HG02610 (cell line): ENCODE results near the gene CYP17A1.

ENCODE experiments used
- ATAC-seq: cut with Tn5 transposase; IDR thresholded peaks from one replicate; pipeline ENCODE4 v1.9.1; 2021; ENCODE audit warnings: mild to moderate bottlenecking, moderate library complexity; ENCODE audit not compliant: unreplicated experiment

The CYP17A1 gene

DNA sequence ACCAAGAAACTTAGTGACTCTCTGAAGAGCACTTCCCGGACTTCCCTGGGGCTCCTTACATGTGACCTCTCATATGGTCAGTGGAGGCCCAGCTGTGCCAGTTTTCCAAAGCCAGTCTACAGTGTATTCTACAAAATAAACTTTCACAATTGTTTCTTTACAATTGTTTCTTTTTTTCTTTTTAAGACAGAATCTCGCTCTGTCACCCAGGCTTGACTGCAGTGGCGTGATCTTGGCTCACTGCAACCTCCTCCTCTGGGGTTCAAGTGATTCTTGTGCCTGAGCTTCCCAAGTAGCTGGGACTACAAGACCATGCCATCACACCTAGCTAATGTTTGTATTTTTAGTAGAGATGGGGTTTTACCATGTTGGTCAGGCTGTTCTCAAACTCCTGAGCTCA is 25.9 kb downstream of the CYP17A1 start:
- no peak for ATAC-seq

DNA sequence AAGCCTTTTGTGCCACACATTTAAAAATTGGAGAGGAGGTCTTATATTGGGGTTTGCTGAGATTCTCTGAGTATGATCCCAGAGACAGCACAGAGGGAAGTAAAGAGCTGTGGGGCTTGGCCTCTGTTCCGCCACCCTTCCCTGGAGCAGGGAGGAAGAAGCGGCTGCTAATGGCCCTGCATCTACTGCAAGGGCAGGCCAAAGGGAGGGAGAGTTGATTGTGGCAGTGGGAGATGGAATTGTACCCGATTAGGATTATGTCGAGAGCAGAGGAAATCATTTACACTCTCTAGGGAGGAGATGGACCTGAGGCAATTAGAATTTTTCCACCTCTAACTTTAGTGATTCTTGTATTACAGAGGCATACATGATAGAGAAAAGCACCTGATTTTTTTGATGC is 28.8 kb downstream of the CYP17A1 start:
- no peak for ATAC-seq

DNA sequence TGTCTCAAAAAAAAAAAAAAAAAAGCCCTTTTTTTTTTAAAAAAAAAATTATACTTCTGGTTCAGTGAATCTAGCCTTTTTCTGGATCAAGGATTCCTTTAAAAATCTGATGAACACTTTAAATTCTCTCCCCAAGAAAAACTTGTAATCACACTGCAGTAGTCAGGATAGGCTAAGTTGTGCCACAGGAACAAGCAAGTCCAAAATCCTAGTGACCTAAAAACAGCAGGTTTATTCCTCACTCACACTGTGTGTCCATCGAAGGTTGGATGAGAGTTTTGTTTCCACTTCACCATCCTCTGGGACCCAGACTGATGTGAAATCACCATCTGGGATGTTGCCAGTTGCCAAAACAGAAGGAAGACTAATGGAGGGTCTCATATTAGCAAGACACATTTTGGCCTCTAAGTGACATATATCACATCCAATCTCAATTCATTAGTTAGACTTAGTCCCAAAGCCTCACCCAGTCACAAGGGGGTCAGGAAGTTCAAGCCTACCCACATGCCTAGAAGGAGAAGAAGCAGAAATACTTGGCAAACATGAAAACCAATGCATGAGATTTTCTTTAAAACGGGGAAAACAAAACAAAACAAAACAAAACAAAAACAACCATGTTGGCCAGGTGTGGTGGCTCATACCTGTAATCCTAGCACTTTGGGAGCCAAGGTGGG is 32.7 kb downstream of the CYP17A1 start:
- no peak for ATAC-seq

DNA sequence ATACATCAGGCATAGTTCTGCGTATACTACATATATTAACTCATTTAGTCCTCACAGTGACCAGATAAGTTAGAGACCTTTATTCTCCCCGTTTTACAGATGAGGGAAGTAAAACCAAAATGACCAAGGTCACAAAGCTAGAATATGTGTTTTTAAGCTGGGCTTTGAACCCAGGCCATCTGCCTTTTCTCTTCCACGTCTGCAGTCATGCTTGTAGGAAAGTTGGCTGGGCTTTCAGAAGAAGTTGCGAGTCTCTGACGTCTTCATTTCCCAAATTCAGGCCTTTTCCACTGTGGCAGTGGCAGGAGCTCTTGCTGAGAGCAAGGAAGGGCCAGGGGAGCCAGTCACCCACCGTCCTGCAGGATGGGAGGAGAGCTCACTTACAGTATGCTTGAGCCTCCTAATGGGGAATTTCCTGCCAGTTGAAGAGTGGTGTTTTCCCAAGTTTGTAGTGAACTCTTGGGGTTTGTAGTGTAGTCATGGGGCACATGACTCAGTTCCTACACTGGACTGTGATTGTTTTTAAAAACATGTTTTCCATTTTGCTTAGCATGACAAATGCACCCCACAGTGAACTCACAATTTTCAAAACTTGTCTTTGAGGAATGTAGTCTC is 34.2 kb downstream of the CYP17A1 start:
- peak; percentile 71 for ATAC-seq

DNA sequence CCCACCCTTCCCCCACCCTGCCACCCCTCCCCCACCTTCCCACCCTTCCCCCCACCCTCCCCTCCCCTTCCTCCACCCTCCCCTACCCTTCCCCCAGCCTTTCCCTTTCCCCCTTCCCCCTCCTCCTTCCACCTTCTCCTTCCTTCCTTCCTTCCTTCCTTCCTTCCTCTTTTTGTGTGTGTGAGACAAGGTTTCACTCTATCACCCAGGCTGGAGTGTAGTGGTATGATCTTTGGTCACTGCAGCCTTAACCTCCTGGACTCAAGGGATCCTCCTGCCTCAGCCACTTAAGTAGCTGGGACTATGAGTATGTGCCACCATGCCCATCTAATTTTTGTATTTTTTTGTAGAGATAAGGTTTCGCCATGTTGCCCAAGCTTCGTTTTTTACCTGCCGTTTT is 35.2 kb downstream of the CYP17A1 start:
- no peak for ATAC-seq

DNA sequence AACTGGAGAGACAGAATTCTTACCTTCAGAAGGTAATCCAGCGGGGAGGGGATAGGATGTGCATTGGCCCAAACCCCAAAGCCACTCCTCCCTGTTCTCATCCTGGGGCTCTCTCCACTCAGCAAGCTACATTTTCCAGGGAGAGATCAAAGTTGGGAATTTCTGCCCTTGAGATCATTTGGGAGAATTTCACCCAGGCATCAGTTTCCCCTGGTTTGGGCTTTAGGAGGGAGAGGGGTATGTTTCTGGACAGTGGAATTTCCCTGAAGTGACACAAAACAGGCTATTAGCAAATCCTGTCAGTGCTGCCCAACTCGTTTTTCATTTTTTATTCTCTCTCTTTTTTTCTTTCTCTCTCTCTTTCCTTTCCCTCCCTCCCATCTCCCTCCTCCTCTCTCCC is 35.7 kb downstream of the CYP17A1 start:
- no peak for ATAC-seq

DNA sequence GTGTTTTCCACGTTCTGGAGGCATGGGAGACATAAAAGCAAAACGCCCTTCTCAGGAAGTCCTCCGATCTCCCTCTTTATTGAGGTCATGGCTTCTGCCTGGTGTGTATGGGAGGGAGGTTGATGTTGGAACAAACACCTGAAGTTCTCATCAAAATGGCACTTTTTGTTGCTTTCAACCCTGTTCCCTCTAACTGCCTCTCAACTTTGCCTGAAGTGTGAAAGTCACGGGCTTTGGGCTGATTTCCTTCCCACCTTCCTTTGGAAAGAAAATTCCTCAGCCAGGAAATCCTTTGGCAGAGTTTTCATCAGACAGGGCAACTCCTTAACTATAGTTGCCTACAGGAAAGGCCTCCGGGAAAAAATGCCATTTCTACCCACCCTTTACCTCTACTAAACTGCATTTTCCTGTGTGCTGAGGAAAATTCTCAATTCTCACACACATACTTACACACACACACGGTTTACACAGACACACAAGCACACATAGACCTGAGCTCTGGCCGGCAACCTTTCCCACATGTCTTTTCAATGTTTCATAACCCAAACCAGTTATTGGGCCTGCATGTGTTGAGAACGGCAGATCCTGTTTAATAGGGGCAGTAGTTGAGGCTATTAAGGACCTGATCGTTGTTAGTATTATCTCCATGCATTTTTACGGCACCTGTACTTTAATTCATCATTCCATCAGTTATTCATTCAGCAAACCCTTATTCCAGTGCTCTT is 36.4 kb downstream of the CYP17A1 start:
- no peak for ATAC-seq

DNA sequence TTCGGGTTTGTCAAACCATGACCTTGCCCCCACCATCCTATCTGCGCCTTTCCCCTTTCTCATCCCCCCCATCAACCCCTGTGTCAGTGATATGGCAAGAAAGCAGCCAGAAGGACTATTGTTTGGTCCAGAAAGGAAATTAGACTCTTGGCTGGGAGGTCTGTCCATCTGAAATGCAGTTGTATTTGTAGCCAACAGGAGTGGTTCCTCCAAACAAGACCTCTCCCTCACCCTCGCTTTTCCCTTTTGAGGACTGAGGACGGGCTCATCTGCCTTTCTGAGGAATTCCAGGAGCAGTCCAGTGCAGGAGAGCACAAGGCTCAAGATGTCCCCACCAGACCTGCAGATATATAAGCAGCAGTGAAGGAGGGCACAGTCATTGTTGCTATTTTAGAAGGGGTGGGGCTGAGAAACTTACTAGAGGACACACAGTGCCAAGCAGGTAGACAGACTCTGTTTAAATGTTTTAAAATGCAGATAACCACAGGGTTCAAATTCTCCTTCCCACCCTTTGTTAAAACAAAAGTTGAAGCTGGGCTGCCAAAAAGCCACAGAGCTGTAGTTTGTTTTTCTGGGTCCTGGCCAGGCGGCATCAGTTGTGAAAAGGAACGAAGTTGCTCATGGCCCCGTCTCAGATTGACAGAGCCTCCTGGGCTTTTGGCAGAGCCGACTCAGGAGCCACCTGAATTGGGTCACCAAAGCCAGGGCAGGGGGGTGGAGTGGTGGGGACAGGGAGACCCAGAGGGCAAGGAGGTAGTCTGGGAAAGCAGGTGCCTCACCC is 37.3 kb downstream of the CYP17A1 start:
- ATAC-seq = no peak

DNA sequence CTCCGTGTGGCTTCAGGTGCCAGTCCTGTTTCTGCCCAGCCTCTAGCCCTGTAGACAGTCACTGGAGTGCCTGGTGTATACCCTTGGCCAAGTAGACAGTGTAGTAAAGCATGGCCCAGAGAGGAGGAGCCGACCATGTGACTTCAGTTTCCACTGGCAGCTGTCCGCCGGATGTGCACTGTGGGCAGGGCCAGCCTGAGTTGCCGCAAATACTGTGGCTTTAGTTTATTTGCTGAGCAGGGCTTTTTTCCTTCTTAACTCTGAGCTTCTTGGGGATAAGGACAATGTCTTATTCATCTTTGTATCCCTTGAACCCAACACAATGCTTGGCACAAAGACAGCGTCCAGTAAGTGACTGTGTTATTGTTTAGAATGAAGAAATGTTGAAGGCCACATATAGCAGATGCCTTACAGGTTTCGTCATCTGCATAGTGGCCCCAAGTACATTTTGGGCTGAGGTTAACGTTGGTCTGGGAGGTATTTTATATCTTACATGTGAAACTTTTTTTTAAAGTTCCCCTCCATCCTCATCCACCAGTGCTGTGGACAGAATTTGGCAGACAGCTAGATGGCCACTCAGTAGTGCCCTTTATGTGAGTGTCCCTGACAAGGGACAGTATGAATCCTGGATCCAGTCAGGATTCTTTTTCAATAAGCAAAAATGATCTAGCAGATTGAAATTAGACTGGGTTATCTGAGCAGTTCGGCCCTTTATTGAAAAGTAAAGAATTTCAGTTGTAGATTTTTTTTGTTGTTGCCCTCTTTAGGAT is 40.6 kb downstream of the CYP17A1 start:
- peak; percentile 95 for ATAC-seq

DNA sequence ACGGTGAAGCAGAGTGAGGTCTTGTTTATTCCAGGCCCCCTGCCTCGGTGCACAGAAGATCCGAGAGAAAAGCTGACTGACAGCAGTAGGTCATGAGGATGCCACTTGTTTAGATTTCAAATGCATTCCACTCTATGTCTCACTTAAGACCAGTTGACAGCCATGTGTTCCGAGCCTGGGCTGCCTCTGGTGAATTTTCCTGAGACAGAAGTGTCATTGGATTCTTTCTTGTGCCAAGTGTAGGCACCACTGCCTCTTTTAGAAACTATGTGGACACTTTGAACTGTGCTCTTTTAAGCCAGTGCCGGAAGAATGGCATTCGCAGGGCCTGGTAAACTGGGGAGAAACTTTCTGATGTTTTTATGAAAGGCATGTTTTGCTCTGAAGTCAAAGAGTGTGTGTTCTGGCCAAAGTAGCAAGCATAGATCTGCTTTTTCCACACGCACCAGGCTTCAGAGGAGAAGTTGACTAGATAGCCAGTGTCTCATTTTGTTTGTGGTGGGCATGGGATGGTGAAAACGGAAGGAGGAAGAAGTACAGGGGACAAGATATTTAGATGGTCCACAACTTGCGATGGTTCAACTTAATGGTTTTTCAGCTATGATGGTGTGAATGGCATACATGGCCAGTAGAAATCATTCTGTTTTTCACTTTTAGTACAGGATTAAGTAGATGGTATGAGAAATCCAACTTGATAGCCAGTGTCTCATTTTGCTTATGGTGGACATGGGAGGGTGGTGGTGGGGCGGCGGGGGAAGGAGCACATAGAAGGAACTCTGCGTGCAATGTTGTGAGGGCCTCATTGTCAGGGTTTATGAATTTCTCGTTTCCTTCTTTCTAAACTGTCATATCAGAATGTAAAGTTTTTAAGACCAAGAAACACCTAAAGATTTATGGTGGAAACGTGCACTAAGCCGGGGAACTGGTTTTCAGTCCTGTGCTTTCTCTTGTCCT is 41.5 kb downstream of the CYP17A1 start:
- ATAC-seq = peak; percentile 27

DNA sequence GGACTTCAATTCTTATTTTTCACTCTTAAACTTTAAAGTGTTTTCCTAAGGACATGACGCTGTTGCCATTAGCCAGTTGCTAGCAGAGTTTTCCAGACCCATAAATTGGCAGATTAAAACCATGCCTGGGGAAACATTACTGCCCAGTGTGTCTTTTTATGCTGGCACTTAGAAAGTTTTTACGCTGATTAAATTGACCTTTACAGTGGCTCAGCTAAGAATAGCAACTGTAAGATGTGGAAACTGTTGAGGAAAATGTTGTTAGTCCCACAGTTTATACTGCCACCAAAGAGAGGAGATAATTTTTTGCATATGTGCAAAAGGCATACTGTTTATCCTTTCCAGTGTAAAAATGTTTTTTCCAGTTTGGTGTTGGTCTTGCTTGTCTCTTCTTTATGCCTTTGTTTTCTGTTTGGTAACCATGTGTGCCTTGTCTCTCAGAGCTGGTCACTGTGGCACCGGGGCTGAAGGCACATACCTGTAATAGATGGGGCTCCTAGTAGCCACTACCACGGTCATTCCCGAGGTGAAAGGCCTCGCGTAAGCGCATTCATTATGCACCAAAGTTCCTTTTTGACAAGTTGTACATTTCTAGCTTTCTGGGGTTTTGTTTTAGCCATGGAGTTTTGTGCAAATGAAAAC is 45.3 kb downstream of the CYP17A1 start:
- ATAC-seq = no peak

DNA sequence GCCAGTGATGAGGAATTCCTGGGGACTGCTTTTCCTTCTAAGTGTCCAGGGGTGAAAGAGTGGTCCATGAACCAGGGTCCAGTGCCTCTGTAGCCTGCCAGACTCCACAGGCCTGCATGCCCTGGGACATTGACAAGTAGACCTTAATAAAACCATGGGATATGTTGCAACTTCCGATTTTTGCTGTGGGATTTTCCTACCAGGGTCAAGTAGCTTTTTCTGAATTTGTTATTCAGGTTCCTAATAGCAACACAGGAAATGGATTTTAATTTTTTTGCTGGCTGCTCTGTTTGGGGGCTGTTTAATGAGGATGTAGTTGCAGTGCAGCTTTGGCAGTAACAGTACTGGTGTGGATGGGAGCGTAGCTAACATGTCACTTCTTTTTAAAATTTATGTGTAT is 51.4 kb downstream of the CYP17A1 start:
- no peak for ATAC-seq

DNA sequence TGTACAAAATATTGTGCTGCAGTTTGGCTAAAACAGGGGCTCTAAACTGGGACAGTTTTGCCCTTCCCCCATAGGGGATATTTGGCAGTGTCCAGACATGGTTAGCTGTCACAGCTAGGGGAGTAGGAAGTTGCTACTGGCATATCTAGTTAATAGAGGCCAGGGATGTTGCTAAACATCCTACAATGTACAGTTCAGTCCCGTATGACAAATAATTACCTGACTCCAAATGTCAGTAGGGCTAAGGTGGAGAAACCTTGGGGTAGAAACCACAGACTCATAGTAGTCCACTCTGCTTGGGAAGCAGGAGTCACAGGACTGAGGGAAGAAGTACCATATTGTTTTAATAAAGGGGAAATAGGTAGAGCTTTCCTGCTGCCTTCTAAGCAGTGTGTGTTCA is 53.6 kb downstream of the CYP17A1 start:
- ATAC-seq = no peak

DNA sequence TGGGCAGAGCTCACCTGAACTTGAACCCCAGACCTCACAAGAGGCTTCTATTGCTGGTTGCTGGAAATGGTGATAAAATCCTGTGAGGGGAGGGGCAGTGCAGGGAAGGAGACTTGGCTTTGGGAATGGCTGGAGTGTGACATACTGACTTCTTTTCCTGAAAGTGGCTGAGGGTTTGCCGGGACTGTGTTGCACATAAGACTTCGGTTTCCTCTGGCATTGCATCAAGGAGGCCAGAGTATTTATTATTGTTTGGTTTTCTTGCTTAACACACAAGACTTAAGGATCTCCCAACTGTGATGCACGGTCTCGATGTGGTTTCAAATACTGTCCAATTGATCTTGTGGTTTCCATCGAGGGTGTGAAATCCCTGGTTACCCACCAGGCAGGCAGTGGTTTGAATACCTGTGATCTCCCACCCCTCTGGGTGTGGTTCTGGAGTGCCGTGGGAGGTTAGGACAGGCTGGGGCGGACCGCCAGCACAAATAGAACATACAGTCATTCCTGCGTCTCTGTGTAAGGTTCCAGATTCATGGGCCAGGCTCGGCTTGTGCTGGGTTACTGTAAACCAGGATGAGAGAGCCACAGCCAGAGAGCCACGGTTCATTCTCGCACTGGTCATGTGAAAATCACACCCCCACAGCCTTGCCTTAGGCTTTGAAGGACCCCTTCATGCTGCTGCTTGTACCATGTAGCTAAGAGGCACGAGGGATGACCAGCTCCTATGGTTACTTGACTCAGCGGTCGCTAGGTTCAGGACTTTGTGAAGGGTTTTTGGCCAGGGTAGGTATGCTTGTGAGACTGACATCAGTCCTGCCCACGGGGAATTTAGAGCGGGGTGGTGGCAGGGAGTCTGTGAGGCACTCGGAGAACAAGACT is 54.3 kb downstream of the CYP17A1 start:
- no peak for ATAC-seq

DNA sequence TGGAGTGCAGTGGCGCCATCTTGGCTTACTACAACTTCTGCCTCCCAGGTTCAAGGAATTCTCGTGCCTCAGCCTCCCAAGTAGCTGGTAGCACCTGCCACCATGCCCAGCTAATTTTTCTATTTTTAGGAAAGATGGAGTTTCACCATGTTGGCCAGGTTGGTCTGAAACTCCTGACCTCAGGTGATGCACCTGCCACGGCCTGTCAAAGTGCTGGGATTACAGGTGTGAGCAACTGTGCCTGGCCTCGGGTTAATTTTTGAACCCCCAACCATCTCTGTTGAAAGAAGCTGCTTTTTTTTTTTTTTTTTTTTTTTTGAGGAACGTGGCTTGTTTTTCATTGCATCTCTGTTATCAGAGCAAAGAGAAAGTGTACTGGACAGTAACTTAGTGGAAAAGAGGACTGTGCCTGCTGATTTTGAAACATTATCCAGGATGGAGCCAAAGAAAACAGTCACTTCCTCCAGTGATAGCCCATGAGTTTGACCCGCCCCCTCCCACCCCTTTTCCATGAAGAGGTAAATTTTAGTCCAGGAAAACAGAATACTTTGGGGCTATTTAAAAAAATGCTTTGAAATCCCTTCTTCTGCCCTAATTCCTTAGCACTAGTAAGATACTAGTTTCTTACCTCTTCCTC is 55.2 kb downstream of the CYP17A1 start:
- ATAC-seq = no peak

DNA sequence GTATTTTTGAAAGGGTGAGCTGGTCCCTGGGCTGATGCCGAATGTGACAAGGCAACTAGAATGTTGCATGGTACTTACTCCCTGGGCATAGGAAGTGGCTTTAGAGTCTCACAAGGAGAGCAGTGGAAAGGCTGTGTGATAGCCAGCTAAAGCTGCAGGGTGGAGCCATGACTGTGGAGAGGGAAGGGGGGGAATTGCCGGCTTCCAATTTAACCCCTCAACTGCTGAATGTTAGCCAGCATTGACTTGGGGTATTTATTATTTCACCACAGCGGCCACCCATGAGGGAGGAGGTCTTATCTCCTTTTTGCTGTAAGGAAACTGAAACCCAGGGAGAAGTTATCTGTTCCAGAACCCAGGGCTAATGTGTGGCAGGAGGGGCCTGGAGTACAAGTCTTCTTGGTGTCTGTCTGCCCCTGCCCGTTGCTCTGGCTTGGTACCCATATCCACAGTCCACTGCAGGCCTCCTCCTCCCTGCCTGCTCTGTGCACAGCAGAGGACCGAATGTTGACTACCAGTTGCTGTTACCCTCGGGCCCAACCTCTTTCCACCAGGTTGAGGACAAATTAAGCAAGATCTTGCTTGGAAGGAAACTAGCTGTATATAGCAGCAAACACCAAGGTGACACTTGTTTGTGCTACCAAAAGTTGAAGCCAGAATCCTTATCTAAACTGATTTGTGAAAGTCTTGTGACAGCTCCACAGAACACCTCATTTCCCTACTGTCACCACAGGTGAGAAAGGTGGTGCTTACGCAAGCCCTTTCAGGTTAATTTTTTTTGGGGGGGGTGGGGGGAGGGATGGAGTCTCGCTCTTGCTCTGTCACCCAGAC is 55.9 kb downstream of the CYP17A1 start:
- no peak for ATAC-seq
